HG03457 (cell line): Measurements from ENCODE around the gene FEV.

ENCODE experiments used
- ATAC-seq: cut with Tn5 transposase; IDR thresholded peaks from one replicate; pipeline ENCODE4 v1.9.1; 2021; ENCODE audit warnings: moderate number of reproducible peaks; ENCODE audit not compliant: unreplicated experiment

FEV gene

DNA sequence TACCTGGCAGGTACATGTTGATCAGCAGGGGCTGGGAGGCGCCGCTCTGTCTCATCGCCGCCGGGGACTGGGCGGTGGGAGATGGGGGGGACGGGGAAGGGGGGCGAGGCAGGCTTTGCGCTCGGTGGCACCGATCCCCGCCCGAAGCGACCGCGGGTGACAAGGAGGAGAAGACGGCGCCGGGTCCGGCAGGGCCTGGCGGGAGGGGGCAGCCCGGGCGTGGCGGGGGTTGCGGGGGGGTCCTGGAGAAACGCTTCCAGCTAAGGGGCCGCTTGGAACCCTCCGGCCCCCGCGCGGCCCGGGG is at the start of gene FEV:
Gene FEV (minus strand): TSS at position 164 of the 304 bp plus-strand sequence. CDS start 109 bp downstream, at position 55.
- no peak for ATAC-seq

GRCh38 chr2:219032051-219032745 is 47.2 kb upstream of the FEV start:
- no peak for ATAC-seq

DNA sequence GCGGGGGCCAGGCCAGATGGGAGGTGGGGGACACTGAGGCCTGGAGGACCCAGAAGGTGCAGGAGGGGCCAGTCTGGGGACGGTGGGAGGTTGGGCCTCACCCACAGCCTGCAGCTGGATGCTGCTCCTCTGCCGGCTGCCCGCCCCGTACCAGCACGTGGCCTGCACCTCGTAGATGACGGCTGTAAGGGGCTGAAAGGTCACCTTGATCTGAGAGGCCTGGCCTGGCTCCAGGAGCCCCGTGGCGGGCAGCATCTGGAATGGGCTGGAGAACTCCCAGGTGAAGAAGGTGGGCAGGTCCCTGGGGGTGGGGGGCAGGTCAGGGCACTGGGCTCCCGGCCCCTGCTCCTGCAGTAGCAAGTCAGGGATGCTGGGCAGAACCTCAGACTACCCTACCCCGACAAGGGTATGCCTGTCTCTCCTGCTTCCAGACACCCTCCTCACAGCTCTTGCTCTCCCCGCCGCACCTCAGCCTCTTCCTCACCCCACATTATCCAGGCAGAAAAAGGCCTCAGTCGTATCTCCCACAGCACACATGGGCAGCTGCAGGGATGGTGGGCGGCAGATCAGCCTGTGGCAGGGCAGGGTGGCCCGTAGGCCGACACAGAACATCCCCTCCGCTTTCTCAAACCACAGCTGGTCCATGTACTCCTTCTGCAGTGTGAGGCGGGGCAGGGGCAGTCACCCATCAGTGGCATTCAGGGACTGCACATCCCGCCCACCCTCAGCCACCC is 46.2 kb upstream of the FEV start:
- no peak for ATAC-seq

GRCh38 chr2:219030177-219030940 is 45.4 kb upstream of the FEV start:
- no peak for ATAC-seq

DNA sequence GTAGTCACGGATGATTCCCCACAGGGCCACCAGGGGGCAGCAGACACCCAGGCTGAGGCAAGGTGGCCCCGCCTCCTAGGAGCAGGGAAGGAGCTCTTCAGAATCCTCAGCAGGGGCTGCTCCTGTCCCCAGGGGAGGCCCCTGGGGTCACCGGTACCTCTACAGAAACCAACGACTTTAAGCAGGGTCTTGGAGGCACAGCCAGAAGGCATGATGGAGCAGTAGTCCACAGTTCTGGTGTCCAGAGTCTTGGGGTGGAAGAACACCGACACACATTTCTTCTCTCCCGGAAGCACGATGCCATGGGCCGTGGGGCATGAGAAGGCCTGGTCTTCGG is 44.8 kb upstream of the FEV start:
- ATAC-seq: no peak

DNA sequence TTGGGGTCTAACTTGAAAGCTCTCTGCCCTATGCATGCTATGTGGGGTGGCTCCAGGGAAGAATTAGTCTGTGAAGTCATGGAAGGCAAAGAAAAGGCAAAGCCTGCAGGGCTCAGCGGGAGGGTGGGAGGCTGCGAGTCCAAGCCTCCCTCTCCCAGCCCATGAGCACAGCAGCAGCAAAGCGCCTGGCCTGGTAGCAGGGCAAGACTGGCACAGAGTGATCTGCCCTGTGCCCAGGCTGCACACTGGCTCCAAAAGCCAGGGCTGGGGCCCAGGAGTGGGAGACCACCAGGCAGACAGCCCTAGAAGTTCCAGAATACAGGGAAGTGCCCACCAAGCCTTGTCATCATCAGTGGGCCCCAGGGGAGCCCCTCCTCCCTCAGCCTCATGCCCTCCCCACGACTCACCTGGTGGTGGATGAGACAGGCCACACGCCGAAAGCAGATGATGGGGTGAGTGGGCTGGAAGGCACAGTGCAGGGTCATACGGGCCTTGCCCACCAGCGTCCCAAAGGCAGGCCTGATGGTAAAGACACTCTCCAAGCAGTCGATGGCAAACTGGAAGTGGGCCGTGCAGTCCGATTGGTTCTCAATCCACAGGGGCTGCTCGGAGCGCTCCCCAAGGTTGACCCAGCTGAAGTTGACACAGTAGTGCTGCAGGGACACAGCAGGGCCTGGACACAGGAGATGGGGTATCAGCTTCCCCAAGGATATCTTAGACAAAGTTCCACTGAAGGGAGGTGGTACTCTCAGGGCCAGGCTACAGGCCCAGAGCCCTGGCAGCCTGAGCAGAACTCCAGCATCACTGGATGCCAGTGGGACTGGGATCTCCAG is 44.2 kb upstream of the FEV start:
- ATAC-seq: no peak

DNA sequence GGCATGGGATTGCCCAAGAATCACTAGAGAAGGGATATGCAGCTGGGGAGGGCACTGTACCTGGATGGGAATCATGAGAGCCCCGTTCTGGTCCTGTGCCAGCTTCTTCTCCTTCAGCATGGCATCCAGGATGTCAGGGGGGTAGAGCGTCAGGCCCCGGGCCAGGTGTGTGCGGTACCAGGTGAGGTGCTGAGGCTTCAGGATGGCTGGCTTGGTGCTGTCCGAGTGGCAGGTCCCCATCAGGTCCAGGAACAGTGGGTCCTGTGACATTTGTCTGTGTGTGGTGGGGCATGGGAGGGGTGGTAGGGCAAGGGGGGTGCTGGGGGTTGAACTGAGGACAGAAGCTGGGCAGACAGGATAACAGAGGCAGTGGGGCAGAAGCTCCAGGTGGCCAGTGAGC is 43.2 kb upstream of the FEV start:
- no peak for ATAC-seq

- no peak for ATAC-seq
Observed at GRCh38 chr2:219027511-219028055, 42.6 kb upstream of the FEV start.

DNA sequence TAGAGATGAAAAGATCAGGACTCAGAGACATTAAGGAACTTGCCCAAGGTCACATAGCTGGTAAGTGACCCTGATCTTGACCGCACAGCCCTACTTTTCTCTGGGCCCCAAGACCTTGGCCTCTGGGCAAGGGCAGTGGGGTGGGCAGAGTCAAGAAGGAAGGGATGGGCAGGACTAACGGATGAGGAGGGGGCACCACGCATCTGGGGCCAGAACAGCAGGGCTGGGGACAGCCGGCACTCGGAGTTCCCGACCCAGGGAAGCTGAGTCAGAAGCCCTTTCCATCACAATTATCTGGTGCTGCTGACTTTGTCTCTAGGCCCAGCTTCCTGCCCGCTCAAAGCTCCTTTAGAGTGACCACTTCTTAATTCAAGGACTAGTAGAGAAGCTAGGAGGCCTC is 42.0 kb upstream of the FEV start:
- ATAC-seq: no peak

DNA sequence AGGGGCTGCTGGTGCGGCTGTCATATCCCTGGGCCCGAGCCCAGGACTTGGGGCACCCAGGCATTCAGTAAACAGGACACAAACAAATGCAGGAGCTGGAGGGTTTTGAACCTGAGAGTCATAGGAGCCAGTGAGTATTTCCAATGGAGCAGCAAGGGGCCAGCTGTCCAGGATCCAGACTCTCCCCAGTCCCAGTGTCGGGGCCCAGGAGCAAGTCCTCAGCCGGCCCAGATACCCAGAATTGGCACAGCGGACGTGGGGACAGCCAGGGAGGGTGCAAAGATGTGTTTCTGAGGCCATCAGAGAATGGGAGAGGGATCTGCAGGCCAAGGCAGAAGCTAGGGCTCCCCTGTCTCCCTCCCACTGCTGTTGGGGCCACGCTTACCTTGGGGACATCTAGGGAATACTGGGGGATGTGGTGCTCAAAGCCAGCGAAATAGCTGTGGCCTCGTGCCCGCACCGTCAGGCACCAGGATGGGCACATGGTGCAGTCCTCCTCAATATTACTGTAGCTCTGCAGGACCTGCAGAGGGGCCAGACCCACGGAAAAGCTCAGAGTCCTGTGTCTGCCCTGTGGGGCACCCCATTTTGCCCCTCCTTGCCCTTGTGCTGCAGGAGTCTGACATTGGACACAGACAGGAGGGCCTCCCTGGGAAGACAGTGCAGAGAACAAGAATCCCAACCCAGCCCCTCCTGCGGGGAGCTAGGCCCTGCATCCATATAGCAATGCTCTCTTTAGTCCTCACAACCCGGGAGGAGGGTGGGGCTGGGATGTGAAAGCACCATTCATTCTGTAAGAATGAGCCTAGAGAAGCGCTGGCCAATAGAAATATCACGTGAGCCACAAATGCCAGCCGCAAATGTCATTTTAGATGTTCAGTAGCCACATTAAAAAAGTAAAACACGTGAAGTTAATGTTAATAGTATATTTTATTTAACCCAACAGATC is 40.9 kb upstream of the FEV start:
- no peak for ATAC-seq

DNA sequence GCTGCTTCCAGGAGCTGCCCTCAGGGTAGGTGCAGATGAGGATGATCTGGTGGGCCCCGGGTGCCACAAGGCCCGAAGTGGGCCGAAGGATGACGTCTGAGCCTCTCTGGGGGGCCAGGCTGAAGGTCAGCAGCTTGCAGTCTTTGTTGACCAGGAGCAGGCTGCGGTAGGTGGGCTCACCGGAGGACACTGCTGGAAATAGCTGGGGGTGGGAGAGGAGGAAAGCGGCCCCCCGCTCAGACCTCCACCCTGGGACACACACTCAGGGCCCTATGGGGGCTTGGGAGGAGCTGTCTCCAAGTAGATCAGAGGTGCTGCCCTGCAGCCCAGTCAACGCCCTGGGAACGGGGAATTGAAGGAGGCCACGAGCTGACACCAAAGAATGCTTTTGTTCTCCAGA is 39.1 kb upstream of the FEV start:
- ATAC-seq: no peak

- ATAC-seq: no peak
Observed at GRCh38 chr2:219023045-219023605, 38.1 kb upstream of the FEV start.

- no peak for ATAC-seq
Observed at GRCh38 chr2:219022616-219023015, 37.6 kb upstream of the FEV start.

DNA sequence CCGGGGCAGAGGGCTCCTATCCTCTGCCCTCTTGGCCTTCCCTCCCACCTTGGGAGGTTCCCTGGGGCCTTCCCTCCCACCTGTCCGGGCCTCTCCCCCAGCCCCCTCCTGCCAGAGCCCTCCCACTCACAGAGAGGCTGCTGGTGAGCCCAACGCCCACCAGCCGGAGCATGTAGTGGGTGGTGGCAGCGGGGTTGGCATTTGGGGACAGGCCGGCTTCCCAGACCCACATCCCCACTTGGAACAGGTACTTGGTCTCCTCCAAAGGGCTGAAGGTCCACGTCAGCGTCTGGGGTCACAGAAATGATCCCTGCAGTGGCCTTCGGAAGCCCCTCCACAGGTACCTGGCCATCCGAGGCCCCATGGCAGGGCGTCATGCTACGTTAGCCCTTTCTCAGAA is 37.1 kb upstream of the FEV start:
- no peak for ATAC-seq

DNA sequence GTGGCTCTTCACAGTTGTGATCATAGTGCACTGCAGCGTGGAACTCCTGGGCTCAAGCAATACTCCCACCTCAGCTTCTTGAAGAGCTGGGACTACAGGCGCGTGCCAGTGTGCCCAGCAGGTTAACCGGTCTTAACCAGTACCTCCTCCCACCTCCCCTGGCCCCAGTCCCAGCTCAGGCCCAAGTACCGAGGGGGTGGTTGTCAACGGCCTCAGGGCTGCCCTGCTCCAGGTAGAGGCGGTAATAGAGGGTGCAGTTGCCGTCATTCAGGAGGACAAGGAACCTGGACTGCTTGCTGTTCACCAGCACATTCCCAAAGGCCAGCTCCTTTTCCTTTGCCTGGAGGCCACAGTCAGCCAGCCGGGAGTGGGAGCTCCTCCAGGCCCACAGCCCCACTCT is 36.6 kb upstream of the FEV start:
- no peak for ATAC-seq

GRCh38 chr2:219020604-219021365 is 35.8 kb upstream of the FEV start:
- no peak for ATAC-seq

GRCh38 chr2:219019436-219019835 is 34.5 kb upstream of the FEV start:
- ATAC-seq: no peak

DNA sequence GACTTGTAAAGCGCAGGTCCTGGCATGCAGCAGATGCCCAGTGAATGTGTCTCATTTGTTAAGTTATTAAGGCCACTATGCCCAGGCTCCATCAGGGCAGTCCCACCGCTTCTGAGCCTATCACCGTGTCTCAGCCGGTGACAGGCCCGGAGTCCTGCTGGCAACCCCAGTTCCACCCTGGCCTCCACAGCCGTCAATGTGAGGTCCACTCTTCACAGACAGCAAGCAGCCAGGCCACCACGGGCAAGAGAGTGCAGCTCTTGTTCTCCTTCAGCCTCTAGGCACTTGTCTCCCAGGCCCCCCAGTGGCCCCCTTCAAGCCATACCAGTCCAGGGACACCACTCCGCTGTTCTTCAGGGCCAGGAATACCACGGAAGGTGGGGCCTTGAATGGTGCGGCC is 33.7 kb upstream of the FEV start:
- no peak for ATAC-seq

DNA sequence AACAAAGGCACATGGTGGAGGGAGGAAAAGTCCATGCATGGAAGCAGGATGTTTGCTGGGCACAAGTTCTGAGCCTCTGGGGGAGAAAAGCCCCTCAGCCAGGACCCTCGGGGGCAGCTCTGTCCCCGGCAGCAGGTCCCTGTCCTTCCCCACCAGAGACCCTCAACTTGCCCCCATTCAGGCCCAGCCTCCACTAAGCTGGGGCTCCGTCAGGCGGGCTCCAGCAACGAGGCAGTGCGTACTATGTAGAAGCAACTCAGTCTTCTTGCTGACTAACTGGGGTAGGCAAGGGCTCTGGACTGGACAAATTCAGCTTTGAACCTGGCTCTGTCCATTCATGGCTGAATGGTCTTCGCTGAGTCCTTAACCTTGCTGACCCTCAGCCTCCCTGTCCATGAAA is 33.3 kb upstream of the FEV start:
- ATAC-seq: no peak
